Activated CD8-positive, alpha-beta memory T cell treated with anti-CD3 and anti-CD28 coated beads for 24 hours (primary cell): ENCODE results near the gene HIVEP1.

ENCODE experiments used
- DNase-seq: peaks from one replicate; pipeline ENCODE4 v3.0.0-alpha.2; 2020

Gene HIVEP1

DNA sequence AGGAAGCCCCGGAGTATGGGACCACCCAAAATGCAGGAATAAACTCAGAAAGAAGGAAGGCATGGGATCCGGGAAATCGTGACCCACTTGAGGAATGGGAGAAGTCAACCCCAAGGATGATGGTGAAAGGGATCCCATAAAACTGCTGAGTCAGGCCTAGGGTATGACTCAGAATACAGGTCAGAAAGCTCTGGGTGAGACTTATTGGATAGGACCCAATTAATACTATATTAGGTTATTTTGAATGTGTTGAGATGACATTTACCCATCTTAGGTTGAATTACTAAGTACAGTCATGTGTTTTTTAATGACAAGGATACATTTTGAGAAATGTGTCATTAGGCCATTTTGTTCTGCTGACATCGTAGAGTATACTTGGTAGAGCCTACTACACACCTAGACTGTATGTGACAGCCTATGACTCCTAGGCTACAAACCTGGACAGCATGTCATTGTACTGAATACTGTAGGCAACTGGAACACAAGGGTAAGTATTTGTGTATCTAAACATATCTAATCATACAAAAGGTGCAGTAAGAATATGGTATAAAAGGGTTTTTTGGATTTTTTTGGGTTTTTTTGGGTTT, 17.1 kb upstream of the HIVEP1 start:
- no peak for DNase-seq

DNA sequence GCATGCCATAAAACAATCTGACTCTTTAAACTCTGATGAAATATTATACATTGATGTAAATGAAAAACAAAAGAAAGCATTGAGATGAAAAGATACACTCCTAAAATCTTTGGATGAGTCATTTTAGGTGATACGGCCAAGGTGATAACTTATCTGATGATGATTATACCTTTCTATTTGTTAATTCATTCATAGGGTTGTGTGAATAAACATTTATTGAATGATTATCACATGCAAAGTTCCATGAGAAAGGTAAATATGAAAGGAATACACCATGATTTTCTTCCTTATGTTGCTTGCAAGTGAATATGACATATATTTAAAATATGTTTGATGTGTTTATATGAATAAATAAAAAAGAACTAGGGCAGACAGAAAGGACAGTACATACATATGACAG, 15.4 kb upstream of the HIVEP1 start:
- DNase-seq, result no peak

DNA sequence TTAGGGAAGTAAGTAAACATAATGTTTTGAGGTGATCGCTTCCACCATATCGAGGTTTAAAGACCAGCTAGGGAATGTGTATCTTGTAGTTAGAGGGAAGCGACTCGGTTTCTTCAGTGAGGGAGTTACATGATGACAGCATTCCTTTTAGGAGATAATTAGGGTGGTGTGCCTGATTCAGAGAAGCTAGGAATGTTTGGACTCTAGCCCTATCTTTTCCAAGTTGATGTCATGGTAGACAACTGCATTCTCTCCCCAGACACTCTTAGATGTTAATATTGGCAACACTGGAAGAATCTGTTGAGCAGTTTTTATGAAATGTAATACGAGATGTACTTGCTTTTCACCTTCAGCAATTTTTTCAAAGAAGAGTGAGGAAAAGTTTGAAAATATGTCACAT, 12.9 kb upstream of the HIVEP1 start:
- no peak for DNase-seq

DNA sequence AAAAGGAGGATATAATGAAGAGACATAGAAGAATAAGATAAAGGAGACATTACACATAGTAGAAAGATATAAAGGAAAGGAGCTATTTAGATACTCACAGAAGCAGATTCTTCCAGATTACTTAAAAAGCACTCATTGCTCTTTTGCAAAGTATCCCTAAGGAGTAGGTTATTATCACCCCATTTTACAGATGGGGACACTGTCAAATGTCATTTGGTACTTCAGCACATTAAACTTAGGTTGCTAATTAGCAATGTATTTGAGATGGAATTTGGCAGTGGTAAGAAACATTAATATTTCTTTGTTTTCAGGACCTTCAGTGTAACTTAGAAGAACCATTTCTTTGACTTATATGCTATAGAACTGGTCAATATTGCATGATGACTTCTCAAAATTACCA, 11.9 kb upstream of the HIVEP1 start:
- DNase-seq, result no peak

DNA sequence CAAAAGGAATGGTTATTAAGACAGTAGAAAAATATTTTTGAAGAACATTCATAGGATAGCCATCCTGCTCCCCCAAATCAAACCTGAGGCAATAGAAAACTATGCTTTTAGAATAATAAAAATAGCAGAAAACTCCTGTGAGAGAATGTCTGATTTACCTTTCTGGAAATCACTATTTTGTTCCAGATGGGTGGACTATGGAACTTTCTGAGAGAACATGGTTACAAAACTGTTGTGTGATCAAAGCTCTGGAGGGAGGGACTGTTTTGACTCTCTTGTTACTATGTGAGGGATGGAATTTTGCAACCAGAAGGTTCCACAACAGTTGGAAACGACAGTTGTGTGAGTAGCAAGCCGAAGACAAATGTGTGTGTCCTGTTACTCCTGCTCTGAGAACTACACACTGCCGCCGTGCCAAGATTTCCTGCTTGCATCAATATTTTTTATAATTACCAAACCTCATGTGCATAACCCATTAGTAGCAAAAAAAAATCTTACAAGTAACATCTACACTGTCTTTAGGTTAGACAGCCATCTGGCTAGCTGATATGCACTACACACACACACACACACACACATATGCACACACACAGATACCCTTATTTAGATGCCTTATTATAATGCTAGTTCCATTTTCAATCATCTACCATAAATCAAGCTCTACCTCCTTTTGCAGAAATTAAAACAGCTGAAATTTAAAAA, 11.0 kb upstream of the HIVEP1 start:
- no peak for DNase-seq

DNA sequence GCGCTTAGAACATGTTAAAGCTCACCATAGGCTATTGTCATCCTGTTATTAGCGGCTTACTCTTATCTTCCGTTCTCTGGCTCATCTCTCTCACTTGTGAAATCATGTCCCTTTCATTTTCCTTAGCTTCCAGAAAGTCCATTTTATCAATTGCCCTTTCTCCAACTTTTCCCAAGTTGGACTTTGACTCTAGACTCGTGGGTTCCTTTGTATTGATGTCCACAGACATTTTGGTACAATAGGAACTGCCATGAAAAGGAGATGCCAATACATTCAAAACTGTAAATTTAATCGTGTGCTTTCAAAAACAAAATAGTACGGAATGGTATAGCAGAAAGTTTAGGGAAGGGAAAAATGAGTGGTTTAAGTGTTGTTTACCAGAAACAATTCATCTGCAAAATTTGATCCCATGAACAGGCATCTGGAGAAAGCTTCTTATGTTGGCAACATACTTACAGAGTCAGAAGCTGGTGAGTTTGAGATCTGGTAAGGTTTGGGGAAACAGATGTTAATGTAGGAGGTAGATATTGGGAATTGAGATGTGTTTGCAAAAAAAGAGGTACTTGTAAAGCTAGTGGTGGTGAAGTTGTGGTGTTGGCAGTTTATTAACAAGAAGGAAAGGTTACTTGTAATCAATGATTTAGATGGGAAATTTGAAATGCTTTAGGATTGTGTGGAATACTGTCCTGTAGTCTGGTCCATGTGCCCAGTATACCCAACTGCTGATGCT, 10.2 kb upstream of the HIVEP1 start:
- DNase-seq, result no peak

DNA sequence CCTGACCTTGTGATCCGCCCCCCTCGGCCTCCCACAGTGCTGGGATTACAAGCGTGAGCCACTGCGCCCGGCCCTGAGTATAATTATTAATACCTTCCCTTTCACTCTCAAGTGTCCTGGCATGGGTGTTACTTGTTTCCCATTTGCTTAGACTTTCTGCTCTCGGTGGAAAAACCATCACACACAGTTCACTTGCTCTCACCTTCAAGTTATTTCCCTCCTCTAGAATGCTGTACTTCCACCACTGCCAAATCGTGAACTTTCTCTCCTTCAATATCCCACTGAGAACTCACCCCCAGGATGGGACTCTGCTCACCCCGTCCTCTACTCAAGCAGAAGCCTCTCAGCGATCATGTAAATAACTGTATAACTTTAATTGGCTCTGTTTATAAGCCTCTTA, 4.6 kb upstream of the HIVEP1 start:
- no peak for DNase-seq

DNA sequence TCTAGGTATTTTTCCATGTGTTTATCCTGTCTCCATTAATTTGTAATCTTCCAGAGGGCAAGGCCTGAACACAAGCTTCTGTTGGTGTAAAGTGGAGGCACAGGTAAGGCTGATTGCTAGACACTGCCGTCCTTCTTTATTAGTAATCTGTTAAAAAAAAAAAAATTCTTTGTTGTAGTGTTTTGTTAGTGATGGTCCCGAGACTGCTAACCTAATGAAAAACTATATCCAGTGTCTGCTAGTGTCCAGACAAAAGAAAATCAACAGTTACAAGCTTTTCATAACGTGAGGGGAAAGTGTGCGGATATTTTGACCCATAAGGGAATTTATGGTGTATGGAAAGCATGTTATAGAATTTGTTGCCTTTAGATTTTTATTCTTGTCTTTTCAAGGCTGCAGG, 4.2 kb upstream of the HIVEP1 start:
- no peak for DNase-seq

DNA sequence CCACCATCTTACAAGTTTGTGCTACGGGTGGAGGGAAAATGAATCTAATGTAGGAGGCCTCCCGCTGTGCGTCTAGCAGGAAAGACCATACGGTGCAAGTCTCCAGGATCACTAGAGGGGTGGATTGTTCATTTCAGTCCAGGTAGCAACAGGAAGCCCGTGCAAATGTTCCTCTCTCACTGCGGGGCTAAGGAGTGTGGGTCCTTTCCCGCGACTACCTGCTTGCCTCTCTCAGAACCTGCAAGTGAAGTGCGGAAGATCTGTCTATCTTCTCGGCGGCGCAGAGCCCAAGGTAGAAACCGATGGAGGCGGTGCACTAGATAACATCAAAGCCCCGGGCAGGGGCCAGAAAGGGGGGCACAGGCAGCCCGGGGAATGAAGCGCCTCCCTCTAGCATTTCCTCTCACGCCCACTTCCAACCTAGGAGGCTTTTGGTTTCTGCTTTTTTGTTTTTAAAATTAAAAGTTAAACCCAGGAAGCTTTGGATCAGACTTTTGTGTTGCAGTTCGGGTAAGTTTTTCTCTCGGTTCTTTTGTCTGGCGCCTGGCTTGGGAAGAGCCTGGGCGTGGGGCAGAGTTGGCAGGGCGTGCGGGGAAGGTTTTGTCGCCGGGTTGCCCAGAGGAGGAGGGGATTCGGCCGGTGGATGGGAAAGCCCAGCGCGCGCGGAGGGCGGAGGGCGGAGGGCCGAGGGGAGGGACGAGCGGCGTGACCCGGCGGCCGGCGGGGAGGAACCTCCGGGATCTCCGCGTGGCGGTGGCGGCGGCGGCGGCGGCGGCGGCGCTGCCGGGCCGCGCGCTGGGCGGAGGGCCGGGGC, 3.5 kb upstream of the HIVEP1 start:
- DNase-seq, result peak; percentile 91

DNA sequence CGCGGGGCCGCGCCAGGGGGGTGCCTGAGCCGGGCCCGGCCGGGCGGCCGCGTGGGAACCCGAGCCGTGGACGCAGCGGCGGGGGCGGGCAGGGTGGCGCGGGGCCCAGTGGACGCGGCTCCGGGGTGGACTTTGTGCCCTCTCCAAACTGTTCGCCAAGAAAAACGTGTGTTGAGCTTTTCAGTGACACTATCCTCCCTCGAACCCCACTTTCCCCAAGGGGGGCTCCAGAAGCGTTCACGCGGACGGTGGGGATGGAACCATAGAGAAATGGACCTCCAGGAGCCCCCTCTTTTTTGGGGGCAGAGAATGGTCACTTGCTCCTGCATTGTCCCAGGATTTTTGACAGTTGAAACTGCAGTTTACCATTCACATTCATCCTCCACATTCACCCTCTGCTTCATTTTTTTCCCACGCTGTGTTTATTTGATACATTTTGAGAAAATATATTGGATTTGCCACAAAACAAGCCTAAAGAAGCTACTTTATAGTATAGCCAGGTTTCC, 2.9 kb upstream of the HIVEP1 start:
- peak; percentile 77 for DNase-seq

DNA sequence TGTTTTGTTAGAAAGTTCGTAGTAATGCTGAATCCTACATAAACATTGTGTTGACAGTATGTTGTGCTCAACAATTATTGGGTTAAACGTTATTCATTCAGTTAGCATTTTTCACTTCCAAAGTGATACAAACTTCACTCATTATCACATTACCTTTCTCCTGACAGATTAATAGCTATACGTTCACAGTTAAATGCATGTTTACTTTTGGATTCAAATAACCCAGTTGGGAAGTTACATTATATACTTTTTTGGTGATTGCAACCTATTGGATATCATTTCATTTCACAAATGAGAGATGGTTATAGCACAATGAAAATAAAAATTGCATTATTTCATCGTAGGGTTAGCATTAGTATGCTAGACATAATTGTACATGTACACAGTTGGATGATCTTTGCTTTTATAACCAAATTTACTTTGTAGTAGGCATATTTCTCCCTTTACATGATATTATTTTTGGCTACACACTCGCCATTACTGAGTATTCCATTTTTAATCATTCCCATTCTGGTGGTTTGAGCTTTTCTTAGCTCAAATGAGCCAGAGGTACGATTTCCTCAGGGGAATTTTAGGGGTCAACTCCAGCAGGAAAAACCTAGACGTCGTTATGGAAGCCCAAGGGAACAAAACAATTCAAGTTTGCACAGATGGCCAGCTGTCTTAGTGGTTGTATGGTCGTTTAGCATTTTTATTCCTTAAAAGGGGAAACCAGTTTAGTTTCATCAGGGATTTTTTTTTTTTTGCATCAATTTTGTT, 2.1 kb upstream of the HIVEP1 start:
- no peak for DNase-seq

DNA sequence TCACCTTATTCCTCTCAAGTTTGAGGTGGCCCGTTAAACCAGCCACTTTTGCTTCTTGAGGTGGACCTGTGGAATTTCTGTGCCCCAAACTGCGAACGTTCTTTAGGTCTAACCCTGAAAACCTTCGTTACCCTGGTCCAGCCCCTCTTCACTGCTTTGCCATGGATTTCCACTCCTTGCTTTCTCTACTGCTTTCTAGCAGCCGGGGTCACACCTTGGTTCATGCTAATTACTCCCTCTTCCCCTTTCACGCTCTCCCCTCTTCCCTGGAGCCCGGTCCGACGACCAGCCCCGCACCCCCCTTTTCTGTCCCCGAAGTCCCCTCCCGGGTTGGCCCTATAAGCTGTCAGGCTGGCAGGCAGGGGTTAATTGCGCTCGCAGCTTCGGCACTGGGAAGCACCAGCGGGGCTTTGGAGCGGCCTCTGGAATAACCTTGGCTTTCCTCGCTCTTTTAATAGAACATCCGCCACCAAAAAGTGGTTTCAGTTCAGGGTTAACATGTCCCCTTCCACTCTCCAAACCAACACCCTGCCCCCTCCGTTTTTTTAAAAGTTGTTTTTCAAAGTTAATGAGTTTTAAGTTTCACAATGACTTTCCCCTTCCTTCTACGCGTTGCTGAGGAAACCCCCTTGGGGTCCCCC, 1.4 kb upstream of the HIVEP1 start:
- DNase-seq, result peak; percentile 86

DNA sequence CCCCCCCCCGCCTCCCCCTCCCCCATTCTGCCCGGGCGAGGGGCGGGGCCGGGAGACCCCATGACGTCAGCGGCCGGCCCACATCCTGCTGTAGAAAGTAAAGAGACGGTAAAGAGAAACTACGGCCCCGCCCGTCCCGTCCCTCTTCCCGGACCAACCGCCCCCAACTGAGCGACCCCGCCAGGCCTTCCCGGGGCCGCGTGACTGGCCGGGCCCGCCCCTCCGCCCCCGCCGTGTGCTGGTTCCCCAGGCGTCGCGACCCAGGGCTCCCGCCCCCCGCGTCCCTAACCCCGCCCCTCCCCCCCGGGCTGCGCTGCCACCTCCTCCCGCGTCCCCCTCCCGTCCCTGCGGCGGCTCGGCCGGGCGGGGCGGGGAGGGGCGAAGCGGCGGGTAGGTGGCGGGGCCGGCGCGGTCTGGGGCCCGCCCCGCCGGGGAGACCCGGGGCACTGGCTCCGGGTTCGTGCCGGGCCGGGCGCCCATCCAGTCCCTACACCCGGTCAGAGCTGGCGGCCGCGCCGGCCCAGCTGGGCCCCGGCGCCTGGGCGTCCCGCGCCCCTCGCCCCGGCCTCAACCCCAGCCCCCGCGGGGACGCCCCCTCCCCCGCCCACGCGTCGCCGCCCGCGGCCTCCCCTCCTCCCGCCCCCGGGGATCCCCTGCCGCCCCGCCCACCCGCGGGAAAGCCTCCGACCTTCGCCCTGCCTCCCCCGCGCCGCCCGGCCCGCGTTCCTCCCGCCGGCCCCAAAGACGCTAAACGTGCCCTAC, 655 bp upstream of the HIVEP1 start:
- peak; percentile 96 for DNase-seq

DNA sequence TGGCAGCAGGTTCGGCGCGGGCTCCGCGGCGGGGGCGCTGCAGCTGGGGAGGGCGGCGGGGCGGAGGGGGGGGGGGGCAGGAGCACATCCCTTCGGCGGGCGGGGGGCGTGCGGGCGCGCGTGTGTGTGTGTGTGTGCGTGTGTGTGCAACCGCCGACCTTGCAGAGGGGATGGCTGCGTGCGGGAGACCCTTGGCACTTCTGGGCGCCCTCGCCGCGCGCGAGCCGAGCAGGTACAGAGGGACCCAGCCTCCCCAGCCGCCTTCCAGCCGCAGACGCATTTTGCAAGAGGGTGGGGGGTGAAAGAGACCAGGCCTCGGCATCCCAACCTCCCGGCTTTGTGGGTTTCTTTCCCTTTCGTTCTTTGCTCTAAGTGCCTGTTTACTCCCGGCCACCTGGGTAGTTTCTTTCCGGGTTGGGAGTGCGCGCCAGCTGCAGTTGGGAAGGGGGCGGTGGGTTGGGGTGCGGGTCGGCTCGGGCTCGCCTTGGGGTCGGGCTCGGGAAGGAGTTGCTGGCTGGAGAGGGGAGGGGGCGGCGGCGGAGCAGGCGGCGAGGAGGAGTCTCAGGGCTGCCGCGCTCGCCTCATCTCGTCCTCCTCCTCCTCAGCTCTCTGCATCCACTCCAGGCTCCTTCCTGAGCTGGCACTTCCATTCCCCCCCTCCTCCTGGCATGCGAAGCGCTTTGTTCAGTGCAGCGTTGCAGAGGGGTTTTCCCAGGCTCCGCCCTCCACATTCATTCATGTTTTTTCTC, 620 bp downstream of the HIVEP1 start:
- DNase-seq, result peak; percentile 83

DNA sequence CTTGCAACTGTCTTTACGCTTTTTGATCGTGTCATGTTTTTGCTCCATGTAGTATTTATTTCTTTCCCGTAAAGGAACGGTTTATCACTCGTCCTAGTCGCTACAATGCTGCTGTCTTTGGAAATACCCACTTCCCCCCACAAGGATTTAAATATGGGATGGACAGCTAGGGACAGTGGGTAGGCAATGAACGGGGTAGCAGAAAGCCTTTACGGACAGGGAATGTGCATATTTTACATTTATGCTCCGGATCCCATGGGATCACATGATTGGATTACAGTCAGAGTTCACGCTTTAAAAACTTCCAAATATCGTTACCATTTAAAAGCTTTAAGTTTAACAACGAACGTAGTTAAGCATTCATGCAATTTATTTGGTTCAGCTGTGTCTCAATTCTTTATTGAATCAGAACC, 1.2 kb downstream of the HIVEP1 start:
- no peak for DNase-seq

DNA sequence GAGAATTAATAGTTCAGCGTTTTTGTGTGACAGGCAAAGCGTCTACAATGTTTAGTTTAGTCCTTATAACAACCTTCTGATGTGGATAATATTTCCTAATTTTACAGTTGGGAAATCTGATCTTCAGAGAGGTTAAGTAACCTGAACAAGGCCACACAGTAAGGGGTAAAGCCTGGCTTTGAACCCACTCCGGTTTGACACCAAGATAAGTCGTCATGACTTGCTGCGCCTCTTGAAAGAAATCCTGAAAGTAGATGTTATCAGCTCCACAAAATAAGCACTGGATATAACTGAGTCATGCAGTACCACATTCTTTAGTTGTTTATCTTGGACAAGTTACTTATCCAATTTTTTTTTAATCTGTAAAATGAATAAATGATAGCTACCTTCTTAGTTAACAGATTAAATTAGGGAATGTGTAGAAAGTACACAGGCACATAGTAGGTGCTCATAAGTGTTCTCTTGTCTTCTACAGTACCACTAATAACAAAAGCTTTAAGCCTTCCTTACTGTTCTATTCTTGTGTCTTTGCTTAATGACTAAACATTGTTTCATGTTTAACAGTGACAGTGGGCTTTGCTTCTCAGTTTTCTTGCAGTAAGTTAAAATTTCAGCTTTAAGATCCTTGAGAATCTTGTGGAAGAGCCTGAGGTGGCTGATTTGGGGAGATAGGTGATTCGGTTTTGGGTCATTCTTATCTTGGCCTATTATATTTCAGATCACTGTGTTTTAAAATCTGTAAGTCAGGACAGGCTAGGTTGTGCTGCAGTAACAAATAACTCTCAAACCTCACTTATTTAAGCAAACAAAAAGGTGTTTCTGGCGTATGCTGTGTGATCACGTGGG, 2.1 kb downstream of the HIVEP1 start:
- DNase-seq, result no peak

DNA sequence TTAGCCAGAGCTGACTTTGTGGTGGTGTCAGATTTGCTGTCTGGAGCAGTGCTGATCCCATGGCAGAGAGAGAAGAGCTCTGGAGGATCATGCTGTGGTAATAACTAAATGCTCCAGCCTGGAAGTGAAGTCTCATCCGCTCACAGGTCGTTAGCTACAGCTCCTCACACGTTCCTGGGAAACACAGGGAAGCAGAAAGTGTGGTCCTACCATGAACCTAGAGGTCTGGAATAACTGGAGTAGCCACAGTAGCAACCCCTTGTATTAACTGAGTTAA, 2.7 kb downstream of the HIVEP1 start:
- DNase-seq, result no peak

DNA sequence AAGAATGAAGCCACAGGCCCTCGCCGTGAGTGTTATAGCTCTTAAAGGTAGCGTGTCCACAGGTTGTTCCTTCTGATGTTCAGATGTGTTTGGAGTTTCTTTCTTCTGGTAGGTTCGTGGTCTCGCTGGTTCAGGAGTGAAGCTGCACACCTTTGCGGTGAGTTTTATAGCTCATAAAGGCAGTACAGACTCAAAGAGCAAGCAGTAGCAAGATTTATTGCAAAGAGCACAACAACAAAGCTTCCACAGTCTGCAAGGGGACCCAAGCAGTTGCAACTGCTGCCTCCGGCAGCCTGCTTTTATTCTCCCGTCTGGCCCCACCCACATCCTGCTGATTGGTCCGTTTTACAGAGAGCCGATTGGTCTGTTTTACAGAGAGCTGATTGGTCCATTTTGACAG, 5.2 kb downstream of the HIVEP1 start:
- no peak for DNase-seq

DNA sequence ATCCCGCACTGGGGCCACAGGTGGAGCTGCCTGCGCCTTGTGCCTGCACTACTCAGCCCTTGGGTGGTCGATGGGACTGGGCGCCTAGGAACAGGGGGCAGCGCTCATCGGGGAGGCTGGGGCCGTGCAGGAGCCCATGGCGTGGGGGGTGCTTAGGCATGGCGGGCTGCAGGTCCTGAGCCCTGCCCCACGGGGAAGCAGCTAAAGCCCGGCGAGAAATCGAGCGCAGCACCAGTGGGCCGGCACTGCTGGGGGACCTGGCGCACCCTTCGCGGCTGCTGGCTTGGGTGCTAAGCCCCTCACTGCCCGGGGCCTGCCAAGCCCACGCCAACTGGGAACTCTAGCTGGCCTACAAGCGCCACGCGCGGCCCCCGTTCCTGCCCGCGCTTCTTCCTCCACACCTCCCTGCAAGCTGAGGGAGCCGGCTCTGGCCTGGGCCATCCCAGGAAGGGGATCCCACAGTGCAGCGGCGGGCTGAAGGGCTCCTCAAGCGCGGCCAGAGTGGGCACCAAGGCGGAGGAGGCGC, 5.8 kb downstream of the HIVEP1 start:
- no peak for DNase-seq
